GM23338 (cell line): ENCODE results near the gene PPP4R3C. TPM values are rescaled to one million over a fixed set of nuclear protein-coding genes. Genes with fewer than 3 reads are reported as not detected.

Experiments
- ATAC-seq: fragments of 200-7000 bp; cut with Tn5 transposase; 3 replicates; pipeline ENCODE4 v1.9.1; 2020
- DNase-seq: peaks from one replicate; pipeline ENCODE4 v3.0.0-alpha.2; 2015; ENCODE audit warnings: low spot score
- H2AFZ ChIP-seq: fragments of 200-600 bp; sonication (generic); 2 replicates; pipeline ENCODE4 v1.8.0; 2016; ENCODE audit warnings: antibody characterized with exemption, mild to moderate bottlenecking, moderate library complexity
- H3F3A ChIP-seq: fragments of 200-600 bp; sonication (generic); replicated peaks from 2 replicates; pipeline ENCODE4 v1.8.0; 2017; ENCODE audit warnings: antibody characterized with exemption, mixed run types, low read depth
- H3K27ac ChIP-seq: fragments of 200-600 bp; sonication (generic); 2 replicates; pipeline ENCODE4 v1.6.1; 2016; ENCODE audit warnings: low read depth
- H3K27me3 ChIP-seq: fragments of 200-600 bp; sonication (generic); 2 replicates; pipeline ENCODE4 v1.8.0; 2016; ENCODE audit warnings: mild to moderate bottlenecking, mixed run types, moderate library complexity; ENCODE audit not compliant: insufficient read depth
- H3K36me3 ChIP-seq: fragments of 200-600 bp; sonication (generic); 2 replicates; pipeline ENCODE4 v1.8.0; 2016; ENCODE audit warnings: mild to moderate bottlenecking; ENCODE audit not compliant: insufficient read depth
- H3K4me1 ChIP-seq: fragments of 200-600 bp; sonication (generic); 2 replicates; pipeline ENCODE4 v1.8.0; 2016; ENCODE audit warnings: mild to moderate bottlenecking, moderate library complexity; ENCODE audit not compliant: insufficient read depth
- H3K4me2 ChIP-seq: fragments of 200-600 bp; sonication (generic); 2 replicates; pipeline ENCODE4 v1.7.1; 2017; ENCODE audit warnings: mixed run types
- H3K4me3 ChIP-seq: fragments of 200-600 bp; sonication (generic); 2 replicates; pipeline ENCODE4 v1.6.1; 2016; ENCODE audit warnings: mixed run types
- H3K79me2 ChIP-seq: fragments of 200-600 bp; sonication (generic); replicated peaks from 2 replicates; pipeline ENCODE4 v1.8.0; 2017; ENCODE audit warnings: mild to moderate bottlenecking; ENCODE audit not compliant: insufficient read depth
- H3K9me2 ChIP-seq: fragments of 200-600 bp; sonication (generic); 2 replicates; pipeline ENCODE4 v1.8.0; 2017; ENCODE audit not compliant: insufficient read depth
- H4K20me1 ChIP-seq: fragments of 200-600 bp; sonication (generic); replicated peaks from 2 replicates; pipeline ENCODE4 v1.8.0; 2017; ENCODE audit warnings: mild to moderate bottlenecking; ENCODE audit not compliant: insufficient read depth
- H3K27ac Mint-ChIP-seq: 2 replicates; pipeline ENCODE4 v1.8.0; 2020; ENCODE audit warnings: inconsistent platforms, mild to moderate bottlenecking, moderate library complexity, mixed read lengths
- H3K27me3 Mint-ChIP-seq: 3 replicates; pipeline ENCODE4 v1.8.0; 2022; ENCODE audit warnings: low read depth, mild to moderate bottlenecking, moderate library complexity, mixed read lengths, inconsistent platforms; ENCODE audit not compliant: insufficient read depth, poor library complexity
- H3K36me3 Mint-ChIP-seq: 3 replicates; pipeline ENCODE4 v1.8.0; 2021; ENCODE audit warnings: low read depth, mild to moderate bottlenecking, inconsistent platforms, moderate library complexity, mixed read lengths
- H3K4me1 Mint-ChIP-seq: 3 replicates; pipeline ENCODE4 v1.8.0; 2020; ENCODE audit warnings: mild to moderate bottlenecking, inconsistent platforms, mixed read lengths
- H3K4me3 Mint-ChIP-seq: 3 replicates; pipeline ENCODE4 v1.8.0; 2021; ENCODE audit warnings: moderate library complexity, mild to moderate bottlenecking, inconsistent platforms, mixed read lengths
- H3K9me3 Mint-ChIP-seq: 3 replicates; pipeline ENCODE4 v1.8.0; 2020; ENCODE audit warnings: moderate library complexity, mild to moderate bottlenecking, inconsistent platforms, mixed read lengths
- EZH2phosphoT487 ChIP-seq: fragments of 200-600 bp; sonication (generic); IDR thresholded peaks from one replicate; pipeline ENCODE4 v1.8.1; 2018; ENCODE audit warnings: antibody characterized with exemption; ENCODE audit not compliant: unreplicated experiment
- STAT1 ChIP-seq: IDR thresholded peaks from one replicate; pipeline ENCODE4 v1.6.1; 2016; ENCODE audit warnings: antibody characterized with exemption; ENCODE audit not compliant: unreplicated experiment
- ZNF114 ChIP-seq: fragments of 250-450 bp; sonication (Bioruptor Pico); IDR thresholded peaks from 2 replicates; pipeline ENCODE4 v1.5.0; 2020; ENCODE audit warnings: mild to moderate bottlenecking, moderate library complexity
- ZNF331 ChIP-seq: fragments of 250-450 bp; sonication (Bioruptor Pico); IDR thresholded peaks from 2 replicates; pipeline ENCODE4 v1.5.0; 2020; ENCODE audit warnings: low read depth, mild to moderate bottlenecking, moderate library complexity
- polyA plus RNA-seq: library from polyadenylated mRNA; unstranded; fragments of >200 nt; fragmentation: Nextera tagmentation; extraction: Ambion mirVana; gene quantifications from 2 replicates; pipeline ENCODE4 v1.2.1, GENCODE V29; 2016
- total RNA-seq: library from RNA; depleted of rRNA; stranded (reverse); fragments of >200 nt; shearing (Covaris generic); gene quantifications from 2 replicates; pipeline ENCODE4 v1.2.3, GENCODE V29; 2014
- TF ChIP-seq, protein P1 (sequence below), 2 experiments: fragments of 200-600 bp in 1 of 2; sonication (generic) in 1 of 2; conservative IDR thresholded peaks; 2 replicates each; pipeline versions ENCODE4 v1.5.1 to v1.6.1; 2016 to 2017; ENCODE audit warnings: antibody characterized with exemption in 2 of 2, low read depth in 2 of 2, mild to moderate bottlenecking in 2 of 2, moderate library complexity in 1 of 2
- TF ChIP-seq, protein P2 (sequence below): IDR thresholded peaks from one replicate; pipeline ENCODE4 v1.6.1; 2018; ENCODE audit warnings: antibody characterized with exemption; ENCODE audit not compliant: unreplicated experiment

The PPP4R3C gene
- total and polyA plus RNA-seq, 2 experiments from 2014 or later = not detected

DNA sequence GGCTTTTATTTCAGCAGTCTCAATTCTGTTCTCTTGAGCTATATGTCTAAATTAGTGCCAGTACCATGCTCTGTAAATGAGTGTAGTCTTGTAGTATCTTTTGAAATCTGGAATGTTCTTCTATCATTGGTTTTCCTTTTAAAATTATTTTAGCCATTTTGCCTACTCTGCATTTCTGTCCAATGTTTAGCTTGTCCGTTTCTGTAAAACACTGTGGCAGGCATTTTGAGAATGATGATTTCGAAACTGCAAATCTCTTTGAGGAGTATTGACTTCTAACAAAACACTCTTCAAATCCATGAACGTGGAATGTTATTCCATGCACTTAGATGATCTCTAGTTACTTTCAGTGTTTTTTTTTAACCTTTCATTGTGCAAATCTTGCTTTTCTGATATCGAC lies 28.3 kb upstream of the PPP4R3C start:
- H3K27ac Mint-ChIP-seq = no peak overlapping the region
- no peaks in the 10 kb centered on the region for H3K79me2 ChIP-seq
- no peak for ATAC-seq
- H4K20me1 ChIP-seq = no peaks in the 10 kb centered on the region
- no peaks in the 10 kb centered on the region for H3F3A ChIP-seq
- no peak overlapping the region for H3K4me3 ChIP-seq
- no peak for TF ChIP-seq ZNF331
- TF ChIP-seq, protein P1, sequence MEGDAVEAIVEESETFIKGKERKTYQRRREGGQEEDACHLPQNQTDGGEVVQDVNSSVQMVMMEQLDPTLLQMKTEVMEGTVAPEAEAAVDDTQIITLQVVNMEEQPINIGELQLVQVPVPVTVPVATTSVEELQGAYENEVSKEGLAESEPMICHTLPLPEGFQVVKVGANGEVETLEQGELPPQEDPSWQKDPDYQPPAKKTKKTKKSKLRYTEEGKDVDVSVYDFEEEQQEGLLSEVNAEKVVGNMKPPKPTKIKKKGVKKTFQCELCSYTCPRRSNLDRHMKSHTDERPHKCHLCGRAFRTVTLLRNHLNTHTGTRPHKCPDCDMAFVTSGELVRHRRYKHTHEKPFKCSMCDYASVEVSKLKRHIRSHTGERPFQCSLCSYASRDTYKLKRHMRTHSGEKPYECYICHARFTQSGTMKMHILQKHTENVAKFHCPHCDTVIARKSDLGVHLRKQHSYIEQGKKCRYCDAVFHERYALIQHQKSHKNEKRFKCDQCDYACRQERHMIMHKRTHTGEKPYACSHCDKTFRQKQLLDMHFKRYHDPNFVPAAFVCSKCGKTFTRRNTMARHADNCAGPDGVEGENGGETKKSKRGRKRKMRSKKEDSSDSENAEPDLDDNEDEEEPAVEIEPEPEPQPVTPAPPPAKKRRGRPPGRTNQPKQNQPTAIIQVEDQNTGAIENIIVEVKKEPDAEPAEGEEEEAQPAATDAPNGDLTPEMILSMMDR (conservative IDR thresholded peaks at IDR 0.05; ENCODE audit: low read depth in 2 of 2) = no peak
- TF ChIP-seq STAT1 = no peak
- TF ChIP-seq, protein P2, sequence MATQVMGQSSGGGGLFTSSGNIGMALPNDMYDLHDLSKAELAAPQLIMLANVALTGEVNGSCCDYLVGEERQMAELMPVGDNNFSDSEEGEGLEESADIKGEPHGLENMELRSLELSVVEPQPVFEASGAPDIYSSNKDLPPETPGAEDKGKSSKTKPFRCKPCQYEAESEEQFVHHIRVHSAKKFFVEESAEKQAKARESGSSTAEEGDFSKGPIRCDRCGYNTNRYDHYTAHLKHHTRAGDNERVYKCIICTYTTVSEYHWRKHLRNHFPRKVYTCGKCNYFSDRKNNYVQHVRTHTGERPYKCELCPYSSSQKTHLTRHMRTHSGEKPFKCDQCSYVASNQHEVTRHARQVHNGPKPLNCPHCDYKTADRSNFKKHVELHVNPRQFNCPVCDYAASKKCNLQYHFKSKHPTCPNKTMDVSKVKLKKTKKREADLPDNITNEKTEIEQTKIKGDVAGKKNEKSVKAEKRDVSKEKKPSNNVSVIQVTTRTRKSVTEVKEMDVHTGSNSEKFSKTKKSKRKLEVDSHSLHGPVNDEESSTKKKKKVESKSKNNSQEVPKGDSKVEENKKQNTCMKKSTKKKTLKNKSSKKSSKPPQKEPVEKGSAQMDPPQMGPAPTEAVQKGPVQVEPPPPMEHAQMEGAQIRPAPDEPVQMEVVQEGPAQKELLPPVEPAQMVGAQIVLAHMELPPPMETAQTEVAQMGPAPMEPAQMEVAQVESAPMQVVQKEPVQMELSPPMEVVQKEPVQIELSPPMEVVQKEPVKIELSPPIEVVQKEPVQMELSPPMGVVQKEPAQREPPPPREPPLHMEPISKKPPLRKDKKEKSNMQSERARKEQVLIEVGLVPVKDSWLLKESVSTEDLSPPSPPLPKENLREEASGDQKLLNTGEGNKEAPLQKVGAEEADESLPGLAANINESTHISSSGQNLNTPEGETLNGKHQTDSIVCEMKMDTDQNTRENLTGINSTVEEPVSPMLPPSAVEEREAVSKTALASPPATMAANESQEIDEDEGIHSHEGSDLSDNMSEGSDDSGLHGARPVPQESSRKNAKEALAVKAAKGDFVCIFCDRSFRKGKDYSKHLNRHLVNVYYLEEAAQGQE = no peak
- TF ChIP-seq EZH2phosphoT487 = no peak
- H3K9me2 ChIP-seq = no peaks in the 10 kb centered on the region
- H3K36me3 ChIP-seq = no peaks in the 10 kb centered on the region
- no peaks in the 10 kb centered on the region; the same call in 2 of the 3 replicates for H3K9me3 Mint-ChIP-seq
- H3K4me3 Mint-ChIP-seq = no peak overlapping the region
- no peaks in the 10 kb centered on the region for H3K36me3 Mint-ChIP-seq
- H3K27me3 Mint-ChIP-seq = no peaks in the 10 kb centered on the region
- no peaks in the 10 kb centered on the region for H3K27me3 ChIP-seq
- no peaks in the 10 kb centered on the region for H3K4me1 Mint-ChIP-seq
- H3K4me2 ChIP-seq = no peak overlapping the region
- DNase-seq = no peak
- no peaks in the 10 kb centered on the region for H3K4me1 ChIP-seq
- no peak overlapping the region for H2AFZ ChIP-seq
- no peak overlapping the region for H3K27ac ChIP-seq

DNA sequence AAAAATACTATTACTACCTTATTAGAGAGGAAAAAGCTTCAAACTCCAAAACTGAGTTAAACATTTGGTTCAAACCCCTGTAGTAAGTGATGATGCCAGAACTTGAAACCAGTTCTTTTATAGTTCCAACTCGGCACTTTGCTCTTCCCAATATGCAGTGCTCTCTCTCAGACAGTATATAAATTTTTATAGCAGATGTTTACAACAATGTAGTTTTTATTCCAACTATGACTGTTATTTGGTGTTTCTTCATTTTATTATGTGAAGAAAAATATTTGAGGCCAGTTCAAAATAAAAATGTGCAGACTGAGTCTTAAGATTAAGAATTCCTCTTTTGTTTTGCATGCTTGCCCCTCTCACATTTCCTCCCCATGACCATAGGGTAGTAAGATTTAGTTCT lies 2.9 kb upstream of the PPP4R3C start:
- Histone ChIP-seq H3K79me2 (no peaks in the 10 kb centered on the region), H3K4me3 (no peak overlapping the region), H3K4me2 (no peak overlapping the region), H3F3A (no peaks in the 10 kb centered on the region), H3K27me3 (no peaks in the 10 kb centered on the region), H3K36me3 (no peaks in the 10 kb centered on the region), H3K9me2 (no peaks in the 10 kb centered on the region), H4K20me1 (no peaks in the 10 kb centered on the region), H3K27ac (no peak overlapping the region), H3K4me1 (no peaks in the 10 kb centered on the region), H2AFZ (no peak overlapping the region)
- H3K27me3 Mint-ChIP-seq = no peaks in the 10 kb centered on the region
- H3K4me1 Mint-ChIP-seq = no peaks in the 10 kb centered on the region
- H3K27ac Mint-ChIP-seq = no peak overlapping the region
- no peak overlapping the region for H3K4me3 Mint-ChIP-seq
- no peak for DNase-seq
- ATAC-seq = no peak
- H3K36me3 Mint-ChIP-seq = no peaks in the 10 kb centered on the region
- H3K9me3 Mint-ChIP-seq = peaks cover under 1% of the 10 kb centered on the region; the same call in 1 of the 3 replicates
- TF ChIP-seq ZNF331 (no peak), EZH2phosphoT487 (no peak), ZNF114 (CRISPR knock-in tag) (no peak)
- TF ChIP-seq, protein P1 (conservative IDR thresholded peaks at IDR 0.05; ENCODE audit: low read depth in 2 of 2) = no peak
- TF ChIP-seq, protein P2 = no peak
